ENCODE results near the gene GAREM2. TPM values are rescaled to one million over a fixed set of nuclear protein-coding genes. Genes with fewer than 3 reads are reported as not detected.

GAREM2 gene
- total and polyA plus RNA-seq, 9 of the 15 experiments (the other 6 are each of a cell fraction or from before 2014, with no cell fraction given) = 1.7 to 12.4 (median 2.5) TPM

DNA sequence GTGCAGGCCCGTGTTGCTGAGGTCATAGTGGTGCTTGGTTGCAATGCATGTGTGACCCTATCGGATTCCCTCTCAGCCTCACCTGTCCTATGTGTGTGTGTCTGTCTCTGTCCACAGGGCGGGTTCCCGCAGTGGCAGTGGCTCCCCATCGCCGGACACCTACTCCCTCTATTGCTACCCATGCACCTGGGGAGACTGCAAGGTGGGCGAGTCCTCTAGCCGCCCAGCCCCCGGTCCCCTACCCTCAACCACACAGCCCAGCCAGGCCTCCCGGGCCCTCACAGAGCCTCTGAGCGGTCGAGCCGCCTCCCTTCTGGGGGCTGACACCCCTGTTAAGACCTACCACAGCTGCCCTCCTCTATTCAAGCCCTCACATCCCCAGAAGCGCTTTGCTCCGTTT is 14.2 kb downstream of the GAREM2 start:
- Histone ChIP-seq H3K4me1 (replicated peaks in 1 of 2; ENCODE audit: control insufficient read depth in 2 of 2, insufficient read depth in 2 of 2, low read length in 2 of 2) (peaks cover 23 to 35% of the 10 kb centered on the region in 2 experiments; a peak in 4 of 5 replicates), H4K20me1 (replicated peaks; ENCODE audit: control insufficient read depth, insufficient read depth, low read length) (peaks cover 5% of the 10 kb centered on the region; the same call in 1 of the 2 replicates), H3K9ac (ENCODE audit: insufficient read depth in 1 of 2, low read depth in 2 of 2, low read length in 2 of 2) (no peak overlapping the region; a peak in 1 of 4 replicates), H3K4me3 (no peak overlapping the region), H3K36me3 (ENCODE audit: control insufficient read depth, insufficient read depth, low read length) (peaks cover 40% of the 10 kb centered on the region; the same call in 2 of the 3 replicates), H3K9me3 (replicated peaks; ENCODE audit: control insufficient read depth, insufficient read depth, low read depth, low read length) (no peaks in the 10 kb centered on the region), H2AFZ (ENCODE audit: low read depth, low read length) (no peak overlapping the region), H3K4me2 (ENCODE audit: insufficient read depth, low read length) (no peak overlapping the region), H3K79me2 (ENCODE audit: control insufficient read depth, insufficient read depth, low read length) (peaks cover 9% of the 10 kb centered on the region; the same call in 2 of the 3 replicates), H3K27ac (ENCODE audit: extremely low read depth, low read depth, low read length) (no peak overlapping the region), H3K9me1 (ENCODE audit: control insufficient read depth, insufficient read depth, low read length) (peaks cover 7% of the 10 kb centered on the region), H3K27me3 (ENCODE audit: control insufficient read depth in 2 of 2, insufficient read depth in 2 of 2, low read length in 2 of 2) (no peaks in the 10 kb centered on the region)
- no peak for FAIRE-seq
- in situ Hi-C loops (cut with MboI) (no loop called here), intact Hi-C loops (cut with micrococcal nuclease) (no loop called here)
- CTCF ChIA-PET (ENCODE audit: low intra/inter-chr PET ratio) = no interaction called here
- no peak for ATAC-seq
- DNase-seq (ENCODE audit: extremely low read depth in 1 of 4, low spot score in 3 of 4) = no peak
- no peak for TF ChIP-seq FOXJ3 (CRISPR knock-in tag; IDR thresholded peaks at IDR 0.05)
- TF ChIP-seq ESRRA (IDR thresholded peaks at IDR 0.05; ENCODE audit: borderline replicate concordance, low read depth) = no peak
- TF ChIP-seq ZNF263 (CRISPR knock-in tag; IDR thresholded peaks at IDR 0.05; ENCODE audit: borderline replicate concordance) = no peak
- TF ChIP-seq GTF2A2 (tag; IDR thresholded peaks at IDR 0.05) = no peak
- no peak for TF ChIP-seq ZNF77 (CRISPR knock-in tag; IDR thresholded peaks at IDR 0.05)
- no peak for TF ChIP-seq ZNF217 (CRISPR knock-in tag; IDR thresholded peaks at IDR 0.05)
- TF ChIP-seq TEAD4 (IDR thresholded peaks at IDR 0.05; ENCODE audit: low read length) = no peak
- TF ChIP-seq TEAD4 (CRISPR knock-in tag; IDR thresholded peaks at IDR 0.05; ENCODE audit: borderline replicate concordance) = no peak
- TF ChIP-seq GATAD2B (IDR thresholded peaks at IDR 0.05; ENCODE audit: borderline replicate concordance) = no peak
- no peak for TF ChIP-seq DNMT1 (IDR thresholded peaks at IDR 0.05)
- no peak for TF ChIP-seq RFX5 (IDR thresholded peaks at IDR 0.05; ENCODE audit: low read depth, low read length)
- TF ChIP-seq, protein P1, sequence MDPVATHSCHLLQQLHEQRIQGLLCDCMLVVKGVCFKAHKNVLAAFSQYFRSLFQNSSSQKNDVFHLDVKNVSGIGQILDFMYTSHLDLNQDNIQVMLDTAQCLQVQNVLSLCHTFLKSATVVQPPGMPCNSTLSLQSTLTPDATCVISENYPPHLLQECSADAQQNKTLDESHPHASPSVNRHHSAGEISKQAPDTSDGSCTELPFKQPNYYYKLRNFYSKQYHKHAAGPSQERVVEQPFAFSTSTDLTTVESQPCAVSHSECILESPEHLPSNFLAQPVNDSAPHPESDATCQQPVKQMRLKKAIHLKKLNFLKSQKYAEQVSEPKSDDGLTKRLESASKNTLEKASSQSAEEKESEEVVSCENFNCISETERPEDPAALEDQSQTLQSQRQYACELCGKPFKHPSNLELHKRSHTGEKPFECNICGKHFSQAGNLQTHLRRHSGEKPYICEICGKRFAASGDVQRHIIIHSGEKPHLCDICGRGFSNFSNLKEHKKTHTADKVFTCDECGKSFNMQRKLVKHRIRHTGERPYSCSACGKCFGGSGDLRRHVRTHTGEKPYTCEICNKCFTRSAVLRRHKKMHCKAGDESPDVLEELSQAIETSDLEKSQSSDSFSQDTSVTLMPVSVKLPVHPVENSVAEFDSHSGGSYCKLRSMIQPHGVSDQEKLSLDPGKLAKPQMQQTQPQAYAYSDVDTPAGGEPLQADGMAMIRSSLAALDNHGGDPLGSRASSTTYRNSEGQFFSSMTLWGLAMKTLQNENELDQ (CRISPR knock-in tag; IDR thresholded peaks at IDR 0.05; ENCODE audit: borderline replicate concordance) = no peak
- no peak for TF ChIP-seq ARID1B (IDR thresholded peaks at IDR 0.05)
- no peak for TF ChIP-seq HDAC6 (IDR thresholded peaks at IDR 0.05; ENCODE audit: low read depth, low read length)
- no TSS peak for BruUV-seq (replicated peaks)
- POLR2A ChIA-PET = interaction anchor here (1.3 to 2.5 kb wide), 3 partner anchors 12 to 20 kb away, joined by 4 to 15 read pairs (median 10); no protein-coding TSS in a partner anchor
- WGBS (ENCODE audit: insufficient coverage, low coverage, missing lambda C conversion rate) = 89% methylated on average over 9 of the region's 15 CpGs
